ENCODE measurements around the gene ERI3.

DNA sequence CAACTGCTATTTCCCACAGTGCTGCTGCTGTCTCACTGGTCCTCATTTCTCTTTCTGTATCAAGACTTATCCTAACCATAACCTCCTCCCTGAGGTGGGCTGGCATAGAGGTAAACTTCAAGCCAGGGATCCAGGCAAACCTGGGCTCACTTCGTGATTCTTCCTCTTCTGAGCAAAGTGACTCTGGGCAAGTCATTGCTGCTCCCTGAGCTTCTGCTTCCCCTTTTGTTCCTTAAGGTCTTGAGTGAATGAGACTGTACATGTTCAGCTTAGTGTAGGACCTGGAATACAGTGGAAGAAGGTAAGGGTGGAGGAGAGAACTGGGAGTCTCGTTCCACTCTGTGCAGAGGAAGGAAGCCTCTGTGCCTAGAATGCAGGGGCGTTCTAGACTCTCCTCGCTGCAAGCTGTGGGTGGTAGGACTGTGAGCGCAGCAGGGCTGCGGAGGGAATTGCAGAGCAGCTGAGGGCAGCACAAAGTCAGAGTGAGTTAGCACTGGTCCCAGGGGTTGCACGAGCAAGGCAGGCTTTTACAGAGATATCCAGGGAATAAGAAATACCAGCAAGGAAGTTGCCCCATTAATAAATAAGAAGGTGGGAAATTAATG, 11.4 kb upstream of the ERI3 start:
- TF ChIP-seq, protein P1, sequence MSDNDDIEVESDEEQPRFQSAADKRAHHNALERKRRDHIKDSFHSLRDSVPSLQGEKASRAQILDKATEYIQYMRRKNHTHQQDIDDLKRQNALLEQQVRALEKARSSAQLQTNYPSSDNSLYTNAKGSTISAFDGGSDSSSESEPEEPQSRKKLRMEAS (IDR thresholded peaks at IDR 0.05): no peak
- TF ChIP-seq CREB1 (IDR thresholded peaks at IDR 0.05; ENCODE audit: low read depth) (no peak), CEBPB (IDR thresholded peaks at IDR 0.05) (no peak), EGR1 (IDR thresholded peaks at IDR 0.05) (no peak), EP300 (IDR thresholded peaks at IDR 0.05; ENCODE audit: borderline replicate concordance) (no peak), TEAD4 (IDR thresholded peaks at IDR 0.05) (no peak)

All from Ishikawa (cell line).